HL-60 (cell line): ENCODE results near the gene AHCY.
"Not testable (repeated sequence)": the region's sequence is repeated elsewhere in the genome, so short reads cannot be mapped to it uniquely, and the experiment has no call there.

Experiments used
- DNase-seq, 2 experiments: peaks; one replicate each; pipeline ENCODE4 v3.0.0-alpha.2; 2010 to 2020; ENCODE audit warnings: low read depth in 1 of 2, low spot score in 1 of 2
- H3K27ac ChIP-seq: fragments of 250-450 bp; sonication (Bioruptor Pico); replicated peaks from 2 replicates; pipeline ENCODE4 v1.5.1; 2020; ENCODE audit warnings: mild to moderate bottlenecking, moderate library complexity
- H3K27me3 ChIP-seq: fragments of 250-450 bp; sonication (Bioruptor Pico); 2 replicates; pipeline ENCODE4 v1.5.1; 2021; ENCODE audit warnings: mild to moderate bottlenecking, moderate library complexity; ENCODE audit not compliant: insufficient read depth, poor library complexity, severe bottlenecking
- H3K4me3 ChIP-seq: replicated peaks from 2 replicates; pipeline ENCODE4 v1.5.1; 2011; ENCODE audit warnings: mild to moderate bottlenecking, control low read depth, low read length; ENCODE audit not compliant: insufficient read depth
- CTCF ChIP-seq: IDR thresholded peaks from one replicate; pipeline ENCODE4 v1.5.1; 2011; ENCODE audit warnings: low read length, control low read depth, inconsistent platforms; ENCODE audit not compliant: insufficient read depth
- GABPA ChIP-seq: IDR thresholded peaks from 2 replicates; pipeline ENCODE4 v1.6.1; 2012; ENCODE audit warnings: low read depth
- POLR2AphosphoS5 ChIP-seq: IDR thresholded peaks from 2 replicates; pipeline ENCODE4 v1.6.1; 2012; ENCODE audit warnings: low read depth
- SPI1 ChIP-seq: IDR thresholded peaks from 2 replicates; pipeline ENCODE4 v1.6.1; 2012; ENCODE audit warnings: low read depth, mild to moderate bottlenecking, borderline replicate concordance
- TF ChIP-seq, protein P1 (sequence below): IDR thresholded peaks from 2 replicates; pipeline ENCODE4 v1.6.1; 2012; ENCODE audit warnings: low read depth; ENCODE audit not compliant: insufficient replicate concordance

AHCY gene

GRCh38 chr20:34260208-34260942 is 42.8 kb downstream of the AHCY start:
- TF ChIP-seq, protein P1, sequence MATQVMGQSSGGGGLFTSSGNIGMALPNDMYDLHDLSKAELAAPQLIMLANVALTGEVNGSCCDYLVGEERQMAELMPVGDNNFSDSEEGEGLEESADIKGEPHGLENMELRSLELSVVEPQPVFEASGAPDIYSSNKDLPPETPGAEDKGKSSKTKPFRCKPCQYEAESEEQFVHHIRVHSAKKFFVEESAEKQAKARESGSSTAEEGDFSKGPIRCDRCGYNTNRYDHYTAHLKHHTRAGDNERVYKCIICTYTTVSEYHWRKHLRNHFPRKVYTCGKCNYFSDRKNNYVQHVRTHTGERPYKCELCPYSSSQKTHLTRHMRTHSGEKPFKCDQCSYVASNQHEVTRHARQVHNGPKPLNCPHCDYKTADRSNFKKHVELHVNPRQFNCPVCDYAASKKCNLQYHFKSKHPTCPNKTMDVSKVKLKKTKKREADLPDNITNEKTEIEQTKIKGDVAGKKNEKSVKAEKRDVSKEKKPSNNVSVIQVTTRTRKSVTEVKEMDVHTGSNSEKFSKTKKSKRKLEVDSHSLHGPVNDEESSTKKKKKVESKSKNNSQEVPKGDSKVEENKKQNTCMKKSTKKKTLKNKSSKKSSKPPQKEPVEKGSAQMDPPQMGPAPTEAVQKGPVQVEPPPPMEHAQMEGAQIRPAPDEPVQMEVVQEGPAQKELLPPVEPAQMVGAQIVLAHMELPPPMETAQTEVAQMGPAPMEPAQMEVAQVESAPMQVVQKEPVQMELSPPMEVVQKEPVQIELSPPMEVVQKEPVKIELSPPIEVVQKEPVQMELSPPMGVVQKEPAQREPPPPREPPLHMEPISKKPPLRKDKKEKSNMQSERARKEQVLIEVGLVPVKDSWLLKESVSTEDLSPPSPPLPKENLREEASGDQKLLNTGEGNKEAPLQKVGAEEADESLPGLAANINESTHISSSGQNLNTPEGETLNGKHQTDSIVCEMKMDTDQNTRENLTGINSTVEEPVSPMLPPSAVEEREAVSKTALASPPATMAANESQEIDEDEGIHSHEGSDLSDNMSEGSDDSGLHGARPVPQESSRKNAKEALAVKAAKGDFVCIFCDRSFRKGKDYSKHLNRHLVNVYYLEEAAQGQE = no peak
- no peak for TF ChIP-seq CTCF
- TF ChIP-seq GABPA = no peak
- no peak for TF ChIP-seq SPI1
- TF ChIP-seq POLR2AphosphoS5 = no peak
- no peak overlapping the region for H3K4me3 ChIP-seq
- no peak for DNase-seq
- no peak overlapping the region for H3K27ac ChIP-seq
- H3K27me3 ChIP-seq = no peaks in the 10 kb centered on the region

DNA sequence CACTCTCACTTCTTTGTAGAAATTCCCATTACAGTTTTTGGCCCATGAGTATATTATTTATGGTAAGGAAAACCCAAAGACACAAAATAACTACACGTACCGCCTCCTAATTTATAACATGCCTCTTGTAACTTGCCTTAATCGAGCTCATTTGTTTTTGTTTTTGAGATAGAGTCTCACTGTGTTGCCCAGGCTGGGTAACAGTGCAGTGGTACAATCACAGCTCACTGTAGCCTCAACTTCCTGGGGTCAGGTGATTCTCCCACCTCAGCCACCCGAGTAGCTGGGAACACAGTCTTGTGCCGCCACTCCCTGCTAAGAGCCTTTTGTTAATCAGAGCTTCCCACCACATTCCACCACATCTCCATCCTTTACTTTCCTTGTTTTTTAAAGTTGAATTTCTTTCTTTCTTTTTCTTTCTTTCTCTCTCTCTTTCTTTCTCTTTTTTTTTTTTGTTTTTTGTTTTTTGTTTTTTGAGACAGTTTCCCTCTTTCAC is 46.5 kb downstream of the AHCY start:
- H3K27me3 ChIP-seq = no peaks in the 10 kb centered on the region
- H3K27ac ChIP-seq = no peak overlapping the region
- no peak overlapping the region for H3K4me3 ChIP-seq
- no peak for DNase-seq
- no peak for TF ChIP-seq CTCF

GRCh38 chr20:34254979-34255378 is 48.2 kb downstream of the AHCY start:
- no peak overlapping the region for H3K27ac ChIP-seq
- H3K27me3 ChIP-seq = no peaks in the 10 kb centered on the region
- no peak overlapping the region for H3K4me3 ChIP-seq
- no peak for DNase-seq
- TF ChIP-seq POLR2AphosphoS5 = no peak
- TF ChIP-seq SPI1 = no peak
- no peak for TF ChIP-seq GABPA
- TF ChIP-seq, protein P1 = no peak
- TF ChIP-seq CTCF = no peak

DNA sequence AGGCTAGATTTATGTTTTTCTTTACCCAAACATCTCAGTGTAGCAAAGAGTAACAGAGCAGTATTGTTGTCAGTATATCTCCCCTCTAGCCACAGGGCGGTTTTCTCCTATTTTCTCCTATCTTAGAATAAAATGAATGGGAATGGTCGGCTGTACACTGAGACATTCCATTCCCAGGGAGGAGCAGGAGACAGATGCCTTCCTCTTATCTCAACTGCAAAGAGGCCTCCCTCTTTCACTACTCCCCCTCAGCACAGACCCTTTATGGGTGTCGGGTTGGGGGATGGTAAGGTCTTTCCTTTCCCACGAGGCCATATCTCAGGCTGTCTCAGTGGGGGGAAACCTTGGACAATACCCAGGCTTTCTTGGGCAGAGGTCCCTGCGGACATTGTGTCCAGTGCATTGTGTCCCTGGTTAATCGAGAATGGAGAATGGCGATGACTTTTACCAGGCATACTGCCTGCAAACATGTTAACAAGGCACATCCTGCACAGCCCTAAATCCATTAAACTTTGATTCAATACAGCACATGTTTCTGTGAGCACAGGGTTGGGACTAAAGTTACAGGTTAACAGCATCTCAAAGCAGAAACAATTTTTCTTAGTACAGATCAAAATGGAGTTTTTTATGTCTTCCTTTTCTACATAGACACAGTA is 50.6 kb downstream of the AHCY start:
- not testable (repeated sequence) for H3K4me3 ChIP-seq, DNase-seq, H3K27me3 ChIP-seq, H3K27ac ChIP-seq
